Panc1 (cell line): ENCODE measurements around the gene UCHL3. TPM values are rescaled to one million over a fixed set of nuclear protein-coding genes. Genes with fewer than 3 reads are reported as not detected.

Experiments used
- ATAC-seq: fragments of 200-7000 bp; cut with Tn5 transposase; 2 replicates; pipeline ENCODE4 v1.9.1; 2020; ENCODE audit warnings: mild to moderate bottlenecking, moderate library complexity
- BruUV-seq: library from RNA; stranded (reverse); fragments of 400-500 nt; replicated peaks from 2 replicates; lab custom pipeline; 2021; lab: Mats Ljungman, UMichigan
- CTCF ChIA-PET: fragments of 300-600 bp; sonication (Branson Sonifier 250); formaldehyde crosslinking; loops from one replicate; lab custom pipeline; 2022; ENCODE audit warnings: antibody characterized with exemption; lab: Charles Lee
- POLR2A ChIA-PET: fragments of 300-600 bp; sonication (Branson Sonifier 250); formaldehyde crosslinking; loops from one replicate; lab custom pipeline; 2022; ENCODE audit warnings: antibody characterized with exemption; lab: Charles Lee
- DNase-seq: peaks from one replicate; pipeline ENCODE4 v3.0.0-alpha.2; 2010; ENCODE audit warnings: low read depth, low spot score
- H3K27ac ChIP-seq: 2 replicates; pipeline ENCODE4 v1.5.1; 2011; ENCODE audit warnings: mild to moderate bottlenecking, low read length, inconsistent platforms
- H3K27me3 ChIP-seq: fragments of 200-500 bp; sonication (Bioruptor generic); 2 replicates; pipeline ENCODE4 v1.6.0; 2014; ENCODE audit warnings: low read length, inconsistent platforms; ENCODE audit not compliant: control insufficient read depth, insufficient read depth
- H3K36me3 ChIP-seq: fragments of 200-500 bp; sonication (Bioruptor generic); 2 replicates; pipeline ENCODE4 v1.5.1; 2014; ENCODE audit warnings: inconsistent platforms, mild to moderate bottlenecking, low read length, moderate library complexity; ENCODE audit not compliant: control insufficient read depth, insufficient read depth
- H3K4me1 ChIP-seq: 2 replicates; pipeline ENCODE4 v1.5.1; 2011; ENCODE audit warnings: inconsistent platforms, mild to moderate bottlenecking, low read length, moderate library complexity; ENCODE audit not compliant: control insufficient read depth, insufficient read depth
- H3K4me3 ChIP-seq, 2 experiments: 2 replicates each; pipeline ENCODE4 v1.5.1; 2011 to 2012; ENCODE audit warnings: low read depth in 2 of 2, low read length in 2 of 2, mild to moderate bottlenecking in 2 of 2, inconsistent platforms in 1 of 2, moderate library complexity in 1 of 2
- H3K9me3 ChIP-seq: fragments of 200-500 bp; sonication (Bioruptor generic); 2 replicates; pipeline ENCODE4 v1.5.1; 2014; ENCODE audit warnings: low read depth, mild to moderate bottlenecking, inconsistent platforms, low read length, moderate library complexity; ENCODE audit not compliant: control insufficient read depth, insufficient read depth
- CTCF ChIP-seq: fragments of 450-650 bp; IDR thresholded peaks from 2 replicates; pipeline ENCODE4 v1.5.1; 2017; ENCODE audit warnings: mild to moderate bottlenecking
- POLR2AphosphoS5 ChIP-seq: IDR thresholded peaks from 2 replicates; pipeline ENCODE4 v1.6.1; 2012; ENCODE audit warnings: mild to moderate bottlenecking, low read depth, low read length, moderate library complexity
- REST ChIP-seq, 2 experiments: IDR thresholded peaks; 2 replicates each; pipeline ENCODE4 v1.6.1; 2011 to 2012; ENCODE audit warnings: low read depth in 2 of 2, control low read depth in 1 of 2, low read length in 1 of 2, mild to moderate bottlenecking in 1 of 2, moderate library complexity in 1 of 2; ENCODE audit not compliant: insufficient read depth in 1 of 2
- SIN3A ChIP-seq: IDR thresholded peaks from 2 replicates; pipeline ENCODE4 v1.6.1; 2012; ENCODE audit warnings: low read depth, mild to moderate bottlenecking, low read length, moderate library complexity, borderline replicate concordance; ENCODE audit not compliant: insufficient read depth
- TCF7L2 ChIP-seq: IDR thresholded peaks from 2 replicates; pipeline ENCODE4 v1.6.1; 2011; ENCODE audit warnings: mild to moderate bottlenecking, low read depth, low read length, inconsistent platforms
- in situ Hi-C: cut with HindIII; loops from 2 replicates; pipeline ENCODE4 v1.10.0; 2016; ENCODE audit warnings: low sequenced_read_pairs, low pct_unique_long_range_greater_than_20kb
- intact Hi-C: fragments of 100-400 bp; cut with micrococcal nuclease; formaldehyde crosslinking; loops from one replicate; pipeline ENCODE4 v1.10.0; 2022; ENCODE audit not compliant: unreplicated experiment
- total RNA-seq: library from RNA; stranded (reverse); gene quantifications from one replicate; pipeline ENCODE4 v1.2.1, GENCODE V29; 2021; ENCODE audit not compliant: unreplicated experiment

UCHL3 gene
- total RNA-seq, 1 experiment from 2014 or later: 29.3 TPM

GRCh38 chr13:75643182-75643581 lies 93.6 kb downstream of the UCHL3 start:
- POLR2A ChIA-PET: no interaction called here

GRCh38 chr13:75643693-75644092 lies 94.1 kb downstream of the UCHL3 start:
- no peaks in the 10 kb centered on the region for H3K36me3 ChIP-seq
- ATAC-seq (no peak), DNase-seq (no peak)
- no peaks in the 10 kb centered on the region; the same call in 1 of the 2 replicates for H3K4me1 ChIP-seq
- no peak overlapping the region for H3K27ac ChIP-seq
- in situ Hi-C loops (no loop called here), intact Hi-C loops (no loop called here)
- BruUV-seq: no TSS peak
- H3K27me3 ChIP-seq: no peaks in the 10 kb centered on the region
- H3K4me3 ChIP-seq: no peak overlapping the region
- POLR2A ChIA-PET: no interaction called here
- no peaks in the 10 kb centered on the region for H3K9me3 ChIP-seq
- CTCF ChIA-PET: no interaction called here
- TF ChIP-seq SIN3A (no peak), CTCF (no peak), POLR2AphosphoS5 (no peak), TCF7L2 (no peak), REST (IDR thresholded peaks at IDR 0.05; ENCODE audit: insufficient read depth in 1 of 2, low read depth in 2 of 2, low read length in 1 of 2) (no peak)

More at GRCh38 chr13:75643182-75643581, 93.6 kb downstream of the UCHL3 start:
- no peaks in the 10 kb centered on the region for H3K36me3 ChIP-seq
- DNase-seq (no peak), ATAC-seq (no peak)
- CTCF ChIA-PET: no interaction called here
- H3K27me3 ChIP-seq: no peaks in the 10 kb centered on the region
- no peaks in the 10 kb centered on the region; the same call in 1 of the 2 replicates for H3K4me1 ChIP-seq
- no peak overlapping the region for H3K4me3 ChIP-seq
- no peaks in the 10 kb centered on the region for H3K9me3 ChIP-seq
- no TSS peak for BruUV-seq
- TF ChIP-seq REST (IDR thresholded peaks at IDR 0.05; ENCODE audit: insufficient read depth in 1 of 2, low read depth in 2 of 2, low read length in 1 of 2) (no peak), POLR2AphosphoS5 (no peak), SIN3A (no peak), TCF7L2 (no peak), CTCF (no peak)
- in situ Hi-C loops: no loop called here
- H3K27ac ChIP-seq: no peak overlapping the region
- intact Hi-C loops: no loop called here
